Tibial nerve (tissue), 3 donors: ENCODE results near the gene NEO1.

Experiments used
- CTCF ChIP-seq, 5 experiments: fragments of 200-600 bp in 3 of 5; fragments of 450-650 bp in 2 of 5; sonication (generic) in 3 of 5; IDR thresholded peaks; one replicate each; pipeline ENCODE4 v1.5.1; 2016 to 2019; ENCODE audit warnings: antibody characterized with exemption in 5 of 5, mild to moderate bottlenecking in 3 of 5, moderate library complexity in 2 of 5
- POLR2A ChIP-seq, 2 donors: fragments of 450-650 bp; IDR thresholded peaks; one replicate each; pipeline ENCODE4 v1.6.1; 2017; ENCODE audit warnings: antibody characterized with exemption in 2 of 2, mild to moderate bottlenecking in 2 of 2, moderate library complexity in 2 of 2

GRCh38 chr15:73075160-73075859 lies 23.0 kb downstream of the NEO1 start:
- TF ChIP-seq POLR2A (IDR thresholded peaks at IDR 0.05) (no peak), CTCF (IDR thresholded peaks at IDR 0.05) (no peak)
